Measurements from ENCODE around the gene SGCD.

The SGCD gene

DNA sequence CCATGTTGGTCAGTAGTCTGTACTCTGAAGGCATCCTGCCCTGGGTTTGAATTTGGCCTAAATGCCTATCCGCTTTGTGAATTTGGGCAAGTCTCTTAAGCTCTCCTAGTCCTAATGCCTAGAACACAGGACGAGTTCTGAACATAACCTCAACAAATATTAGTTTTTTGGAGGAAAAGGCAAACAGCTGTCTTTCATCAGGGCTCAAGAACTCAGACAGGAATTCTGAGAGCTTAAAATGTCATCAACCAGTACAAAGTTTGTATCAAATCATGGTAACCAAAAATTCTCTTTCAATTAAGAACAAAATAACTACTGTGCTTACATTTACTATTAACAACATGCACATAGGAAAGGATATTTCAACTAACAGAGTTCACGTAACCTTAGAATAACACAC is 340.7 kb downstream of the SGCD start:
- Histone ChIP-seq H3K27me3 (ENCODE audit: insufficient read depth, low read depth, severe bottlenecking) (no peaks in the 10 kb centered on the region), H3K36me3 (no peaks in the 10 kb centered on the region), H3K9me3 (ENCODE audit: severe bottlenecking) (no peaks in the 10 kb centered on the region), H3K4me3 (ENCODE audit: low read depth, low read length) (no peak overlapping the region), H3K27ac (no peak overlapping the region)
- TF ChIP-seq, protein P1, sequence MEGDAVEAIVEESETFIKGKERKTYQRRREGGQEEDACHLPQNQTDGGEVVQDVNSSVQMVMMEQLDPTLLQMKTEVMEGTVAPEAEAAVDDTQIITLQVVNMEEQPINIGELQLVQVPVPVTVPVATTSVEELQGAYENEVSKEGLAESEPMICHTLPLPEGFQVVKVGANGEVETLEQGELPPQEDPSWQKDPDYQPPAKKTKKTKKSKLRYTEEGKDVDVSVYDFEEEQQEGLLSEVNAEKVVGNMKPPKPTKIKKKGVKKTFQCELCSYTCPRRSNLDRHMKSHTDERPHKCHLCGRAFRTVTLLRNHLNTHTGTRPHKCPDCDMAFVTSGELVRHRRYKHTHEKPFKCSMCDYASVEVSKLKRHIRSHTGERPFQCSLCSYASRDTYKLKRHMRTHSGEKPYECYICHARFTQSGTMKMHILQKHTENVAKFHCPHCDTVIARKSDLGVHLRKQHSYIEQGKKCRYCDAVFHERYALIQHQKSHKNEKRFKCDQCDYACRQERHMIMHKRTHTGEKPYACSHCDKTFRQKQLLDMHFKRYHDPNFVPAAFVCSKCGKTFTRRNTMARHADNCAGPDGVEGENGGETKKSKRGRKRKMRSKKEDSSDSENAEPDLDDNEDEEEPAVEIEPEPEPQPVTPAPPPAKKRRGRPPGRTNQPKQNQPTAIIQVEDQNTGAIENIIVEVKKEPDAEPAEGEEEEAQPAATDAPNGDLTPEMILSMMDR (IDR thresholded peaks at IDR 0.05; ENCODE audit: low read depth, low read length) = no peak
- no peak for DNase-seq

DNA sequence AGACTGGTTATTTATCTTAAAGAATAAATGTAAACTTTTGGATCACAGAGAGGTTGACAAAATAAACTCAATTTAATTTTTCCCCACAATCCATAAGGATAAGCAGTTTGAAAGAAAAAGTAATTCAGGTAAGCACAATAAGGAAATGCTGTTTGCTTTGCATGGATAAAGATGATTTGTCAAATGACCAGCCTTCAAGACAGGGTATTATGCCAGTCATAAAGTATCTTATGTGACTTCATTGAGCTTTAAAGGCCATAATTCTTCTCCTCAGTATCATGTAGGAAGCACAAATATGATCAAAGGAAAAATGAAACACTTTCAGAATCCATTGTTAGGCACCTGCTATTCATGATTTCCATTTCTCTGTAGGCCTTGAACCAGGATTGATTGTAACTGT is 342.5 kb downstream of the SGCD start:
- DNase-seq = no peak
- TF ChIP-seq, protein P1 (IDR thresholded peaks at IDR 0.05; ENCODE audit: low read depth, low read length) = no peak
- no peak overlapping the region for H3K4me3 ChIP-seq (ENCODE audit: low read depth, low read length)
- H3K36me3 ChIP-seq = no peaks in the 10 kb centered on the region
- H3K27me3 ChIP-seq (ENCODE audit: insufficient read depth, low read depth, severe bottlenecking) = no peaks in the 10 kb centered on the region
- no peak overlapping the region for H3K27ac ChIP-seq
- no peaks in the 10 kb centered on the region for H3K9me3 ChIP-seq (ENCODE audit: severe bottlenecking)

DNA sequence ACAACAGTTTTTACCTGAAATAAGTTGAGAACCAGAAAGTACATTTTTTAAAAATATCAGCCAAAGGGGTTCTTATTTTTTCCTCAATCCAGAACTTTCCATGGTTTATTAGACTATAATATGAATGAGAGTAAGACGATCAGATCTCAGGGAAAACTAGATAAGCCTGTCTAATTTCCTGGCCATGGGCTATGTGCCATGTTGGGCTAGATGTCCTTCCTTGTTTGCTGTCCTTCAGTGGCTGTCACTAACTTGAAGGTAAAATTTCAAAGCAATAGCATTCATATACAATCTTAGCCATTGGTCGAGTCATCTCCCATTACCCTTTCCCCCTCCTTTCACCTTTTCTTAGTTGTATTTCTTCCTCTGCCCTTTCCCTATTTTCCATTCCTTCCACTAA is 343.7 kb downstream of the SGCD start:
- Histone ChIP-seq H3K27ac (no peak overlapping the region), H3K9me3 (ENCODE audit: severe bottlenecking) (no peaks in the 10 kb centered on the region), H3K4me3 (ENCODE audit: low read depth, low read length) (no peak overlapping the region), H3K27me3 (ENCODE audit: insufficient read depth, low read depth, severe bottlenecking) (no peaks in the 10 kb centered on the region), H3K36me3 (no peaks in the 10 kb centered on the region)
- no peak for DNase-seq
- TF ChIP-seq, protein P1 (IDR thresholded peaks at IDR 0.05; ENCODE audit: low read depth, low read length) = no peak

DNA sequence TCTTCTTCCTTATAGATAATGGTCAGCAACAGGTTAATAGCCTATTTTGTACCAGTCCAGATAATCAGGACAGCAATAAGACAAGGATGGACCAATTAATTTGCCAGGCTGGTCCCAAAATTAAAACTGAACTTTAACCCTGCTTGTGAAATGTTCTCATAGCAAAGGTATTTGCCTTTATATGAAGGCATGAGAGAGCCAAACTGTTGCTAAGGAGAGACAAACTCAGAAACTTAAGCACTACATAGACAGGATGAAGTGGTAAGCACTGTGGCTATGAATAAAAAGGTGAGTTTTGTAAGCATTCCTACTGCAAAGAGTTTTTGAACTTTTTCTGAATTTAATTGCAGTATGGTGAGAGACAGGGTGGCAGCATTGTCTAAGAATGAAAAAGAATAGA is 348.4 kb downstream of the SGCD start:
- DNase-seq = no peak
- Histone ChIP-seq H3K36me3 (no peaks in the 10 kb centered on the region), H3K4me3 (ENCODE audit: low read depth, low read length) (no peak overlapping the region), H3K27ac (no peak overlapping the region), H3K9me3 (ENCODE audit: severe bottlenecking) (no peaks in the 10 kb centered on the region), H3K27me3 (ENCODE audit: insufficient read depth, low read depth, severe bottlenecking) (no peaks in the 10 kb centered on the region)
- TF ChIP-seq, protein P1 (IDR thresholded peaks at IDR 0.05; ENCODE audit: low read depth, low read length) = no peak

DNA sequence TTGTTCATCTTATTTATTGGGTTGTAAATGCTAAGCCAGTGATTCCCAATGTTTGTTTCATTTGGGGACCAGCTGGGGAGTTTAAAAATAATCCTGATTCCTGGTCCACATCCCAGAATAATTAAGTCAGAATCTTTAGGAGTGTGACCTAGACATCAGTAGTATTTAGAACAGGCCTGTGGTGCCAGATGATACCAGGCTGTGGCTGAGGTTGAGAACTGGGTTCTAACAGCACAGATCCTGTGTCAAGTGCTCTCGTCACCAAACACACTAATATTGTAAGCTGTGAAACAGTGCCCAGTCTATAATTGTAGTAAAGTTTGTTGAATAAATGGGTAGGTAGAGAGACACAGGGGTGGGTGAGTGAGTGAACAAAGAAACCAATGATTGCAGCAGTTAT is 351.0 kb downstream of the SGCD start:
- TF ChIP-seq, protein P1 (IDR thresholded peaks at IDR 0.05; ENCODE audit: low read depth, low read length) = no peak
- Histone ChIP-seq H3K27me3 (ENCODE audit: insufficient read depth, low read depth, severe bottlenecking) (no peaks in the 10 kb centered on the region), H3K27ac (no peak overlapping the region), H3K36me3 (no peaks in the 10 kb centered on the region), H3K9me3 (ENCODE audit: severe bottlenecking) (no peaks in the 10 kb centered on the region), H3K4me3 (ENCODE audit: low read depth, low read length) (no peak overlapping the region)
- DNase-seq = no peak

DNA sequence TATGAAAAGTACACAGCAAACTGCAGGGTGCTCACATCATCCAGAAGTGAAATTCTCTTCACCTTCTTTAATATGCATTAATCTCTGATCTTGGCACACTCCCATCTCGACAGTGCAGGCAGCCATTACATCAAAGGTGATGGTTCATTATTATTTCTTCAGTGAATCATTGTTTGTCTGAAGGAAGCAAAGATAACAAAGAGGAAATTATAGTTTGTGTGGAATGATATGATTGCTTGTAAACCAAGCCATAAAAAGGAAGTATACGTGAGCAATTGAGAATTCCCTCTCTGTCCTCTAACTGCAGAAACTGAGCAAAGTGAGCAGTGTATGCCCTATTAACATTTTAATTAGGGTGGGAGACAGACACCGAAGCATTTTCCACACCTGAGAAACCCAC is 351.5 kb downstream of the SGCD start:
- no peak overlapping the region for H3K27ac ChIP-seq
- H3K27me3 ChIP-seq (ENCODE audit: insufficient read depth, low read depth, severe bottlenecking) = no peaks in the 10 kb centered on the region
- H3K4me3 ChIP-seq (ENCODE audit: low read depth, low read length) = no peak overlapping the region
- H3K9me3 ChIP-seq (ENCODE audit: severe bottlenecking) = no peaks in the 10 kb centered on the region
- TF ChIP-seq, protein P1 (IDR thresholded peaks at IDR 0.05; ENCODE audit: low read depth, low read length) = no peak
- no peaks in the 10 kb centered on the region for H3K36me3 ChIP-seq
- no peak for DNase-seq

Measured in WERI-Rb-1 (cell line).